ENCODE data around the gene PBX3. TPM values are rescaled to one million over a fixed set of nuclear protein-coding genes. Genes with fewer than 3 reads are reported as not detected.

Gene PBX3
- total and polyA plus RNA-seq, 2 donors (not counting 1 experiment from before 2014, with no cell fraction given) = 35.8 to 51.8 TPM

DNA sequence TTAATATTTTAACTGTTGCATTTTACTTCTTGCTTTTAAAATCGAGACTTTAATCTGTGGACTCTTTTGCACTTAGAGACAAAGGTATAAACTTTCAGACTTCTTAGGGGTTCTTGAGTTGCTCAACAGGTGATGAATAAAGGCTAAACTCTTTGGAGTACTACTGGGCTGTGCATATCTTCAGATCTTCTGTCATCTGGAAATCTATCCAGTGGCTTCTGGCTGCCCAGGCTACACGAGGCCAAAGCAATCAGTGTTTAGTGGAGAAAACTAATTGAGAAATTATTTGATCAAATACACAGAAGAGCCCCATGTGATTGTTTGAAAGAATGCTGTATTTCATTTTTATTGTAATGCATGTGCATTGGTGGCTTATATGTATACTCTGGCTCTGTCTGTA is 146.1 kb downstream of the PBX3 start:
- Histone ChIP-seq H3K27ac (ENCODE audit: insufficient read depth, low read length) (no peak overlapping the region), H3K27me3 (ENCODE audit: control insufficient read depth, insufficient read depth, low read length) (no peaks in the 10 kb centered on the region), H3K9ac (ENCODE audit: insufficient read depth, low read length) (no peak overlapping the region), H2AFZ (ENCODE audit: low read length) (no peak overlapping the region), H3K4me1 (ENCODE audit: control insufficient read depth, extremely low read depth, insufficient read depth, low read length) (peaks cover 2% of the 10 kb centered on the region), H3K4me3 (replicated peaks in 1 of 4; ENCODE audit: control extremely low read depth in 1 of 4, insufficient read depth in 1 of 4, low read depth in 3 of 4, low read length in 4 of 4) (no peak overlapping the region), H4K20me1 (ENCODE audit: control insufficient read depth, extremely low read depth, insufficient read depth, low read length) (no peaks in the 10 kb centered on the region), H3K36me3 (ENCODE audit: control insufficient read depth, insufficient read depth, low read length) (no peaks in the 10 kb centered on the region), H3K79me2 (ENCODE audit: control insufficient read depth, insufficient read depth, low read length) (peaks cover 42% of the 10 kb centered on the region), H3K9me3 (ENCODE audit: control insufficient read depth, insufficient read depth, low read depth, low read length) (no peaks in the 10 kb centered on the region), H3K4me2 (ENCODE audit: extremely low read depth, insufficient read depth, low read length) (no peak overlapping the region)
- no peak for DNase-seq (ENCODE audit: low read depth in 2 of 2)
- TF ChIP-seq, protein P1, sequence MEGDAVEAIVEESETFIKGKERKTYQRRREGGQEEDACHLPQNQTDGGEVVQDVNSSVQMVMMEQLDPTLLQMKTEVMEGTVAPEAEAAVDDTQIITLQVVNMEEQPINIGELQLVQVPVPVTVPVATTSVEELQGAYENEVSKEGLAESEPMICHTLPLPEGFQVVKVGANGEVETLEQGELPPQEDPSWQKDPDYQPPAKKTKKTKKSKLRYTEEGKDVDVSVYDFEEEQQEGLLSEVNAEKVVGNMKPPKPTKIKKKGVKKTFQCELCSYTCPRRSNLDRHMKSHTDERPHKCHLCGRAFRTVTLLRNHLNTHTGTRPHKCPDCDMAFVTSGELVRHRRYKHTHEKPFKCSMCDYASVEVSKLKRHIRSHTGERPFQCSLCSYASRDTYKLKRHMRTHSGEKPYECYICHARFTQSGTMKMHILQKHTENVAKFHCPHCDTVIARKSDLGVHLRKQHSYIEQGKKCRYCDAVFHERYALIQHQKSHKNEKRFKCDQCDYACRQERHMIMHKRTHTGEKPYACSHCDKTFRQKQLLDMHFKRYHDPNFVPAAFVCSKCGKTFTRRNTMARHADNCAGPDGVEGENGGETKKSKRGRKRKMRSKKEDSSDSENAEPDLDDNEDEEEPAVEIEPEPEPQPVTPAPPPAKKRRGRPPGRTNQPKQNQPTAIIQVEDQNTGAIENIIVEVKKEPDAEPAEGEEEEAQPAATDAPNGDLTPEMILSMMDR (conservative IDR thresholded peaks at IDR 0.05 in 1 of 2, IDR thresholded peaks at IDR 0.05 in 1 of 2; ENCODE audit: low read depth in 1 of 2, low read length in 2 of 2) = no peak
- no peak for TF ChIP-seq EZH2 (IDR thresholded peaks at IDR 0.05; ENCODE audit: low read length, missing control alignments)

DNA sequence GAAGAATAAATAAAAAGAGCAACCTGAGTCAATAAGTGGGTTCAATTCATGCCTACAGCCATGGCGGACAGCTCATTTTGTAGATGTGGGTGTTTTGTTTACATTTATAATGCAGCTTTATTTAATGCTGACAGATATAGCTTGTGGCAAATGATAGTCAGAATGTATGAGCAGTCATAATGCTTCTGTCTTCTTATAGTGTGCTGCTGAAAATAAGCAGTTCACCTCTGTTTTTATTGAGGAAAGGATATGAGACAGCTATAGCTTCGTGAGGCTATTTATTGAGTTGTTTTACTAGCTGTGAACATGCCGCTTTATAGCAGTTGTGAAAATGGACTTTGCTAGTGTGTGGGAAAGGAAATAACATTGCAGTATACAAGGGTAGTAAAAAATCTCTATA is 147.4 kb downstream of the PBX3 start:
- TF ChIP-seq EZH2 (IDR thresholded peaks at IDR 0.05; ENCODE audit: low read length, missing control alignments) = no peak
- TF ChIP-seq, protein P1 (conservative IDR thresholded peaks at IDR 0.05 in 1 of 2, IDR thresholded peaks at IDR 0.05 in 1 of 2; ENCODE audit: low read depth in 1 of 2, low read length in 2 of 2) = no peak
- peaks cover 37% of the 10 kb centered on the region for H3K79me2 ChIP-seq (ENCODE audit: control insufficient read depth, insufficient read depth, low read length)
- no peak overlapping the region for H2AFZ ChIP-seq (ENCODE audit: low read length)
- H3K27me3 ChIP-seq (ENCODE audit: control insufficient read depth, insufficient read depth, low read length) = no peaks in the 10 kb centered on the region
- no peaks in the 10 kb centered on the region for H3K36me3 ChIP-seq (ENCODE audit: control insufficient read depth, insufficient read depth, low read length)
- DNase-seq (ENCODE audit: low read depth in 2 of 2) = no peak
- no peak overlapping the region for H3K27ac ChIP-seq (ENCODE audit: insufficient read depth, low read length)
- no peaks in the 10 kb centered on the region for H4K20me1 ChIP-seq (ENCODE audit: control insufficient read depth, extremely low read depth, insufficient read depth, low read length)
- H3K4me1 ChIP-seq (ENCODE audit: control insufficient read depth, extremely low read depth, insufficient read depth, low read length) = no peaks in the 10 kb centered on the region
- no peaks in the 10 kb centered on the region for H3K9me3 ChIP-seq (ENCODE audit: control insufficient read depth, insufficient read depth, low read depth, low read length)
- H3K4me2 ChIP-seq (ENCODE audit: extremely low read depth, insufficient read depth, low read length) = no peak overlapping the region
- no peak overlapping the region for H3K4me3 ChIP-seq (replicated peaks in 1 of 4; ENCODE audit: control extremely low read depth in 1 of 4, insufficient read depth in 1 of 4, low read depth in 3 of 4, low read length in 4 of 4)
- H3K9ac ChIP-seq (ENCODE audit: insufficient read depth, low read length) = no peak overlapping the region

DNA sequence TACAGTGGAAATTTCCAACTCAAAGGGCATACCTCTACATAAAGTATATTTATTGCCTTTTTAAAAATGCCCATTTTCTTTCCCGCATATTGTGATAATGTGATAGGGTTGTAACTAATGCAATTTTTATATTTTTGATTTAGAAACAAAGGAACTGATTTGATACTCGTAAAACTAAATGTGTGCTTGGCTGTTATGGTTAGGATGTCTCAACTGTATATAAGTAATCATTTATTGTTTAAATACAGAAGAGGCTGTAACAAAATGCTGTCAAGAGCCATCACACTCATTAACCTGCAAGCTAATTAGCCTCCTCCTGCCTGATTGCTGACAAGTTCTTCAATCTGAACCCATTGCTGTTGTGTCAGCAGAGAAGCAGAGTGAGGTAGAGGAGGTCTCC is 149.2 kb downstream of the PBX3 start:
- Histone ChIP-seq H3K27me3 (ENCODE audit: control insufficient read depth, insufficient read depth, low read length) (no peaks in the 10 kb centered on the region), H3K27ac (ENCODE audit: insufficient read depth, low read length) (no peak overlapping the region), H3K9ac (ENCODE audit: insufficient read depth, low read length) (no peak overlapping the region), H3K9me3 (ENCODE audit: control insufficient read depth, insufficient read depth, low read depth, low read length) (no peaks in the 10 kb centered on the region), H3K4me3 (replicated peaks in 1 of 4; ENCODE audit: control extremely low read depth in 1 of 4, insufficient read depth in 1 of 4, low read depth in 3 of 4, low read length in 4 of 4) (no peak overlapping the region), H3K36me3 (ENCODE audit: control insufficient read depth, insufficient read depth, low read length) (no peaks in the 10 kb centered on the region), H3K4me2 (ENCODE audit: extremely low read depth, insufficient read depth, low read length) (no peak overlapping the region), H3K4me1 (ENCODE audit: control insufficient read depth, extremely low read depth, insufficient read depth, low read length) (no peaks in the 10 kb centered on the region), H2AFZ (ENCODE audit: low read length) (no peak overlapping the region), H4K20me1 (ENCODE audit: control insufficient read depth, extremely low read depth, insufficient read depth, low read length) (no peaks in the 10 kb centered on the region), H3K79me2 (ENCODE audit: control insufficient read depth, insufficient read depth, low read length) (peaks cover 29% of the 10 kb centered on the region)
- TF ChIP-seq, protein P1 (conservative IDR thresholded peaks at IDR 0.05 in 1 of 2, IDR thresholded peaks at IDR 0.05 in 1 of 2; ENCODE audit: low read depth in 1 of 2, low read length in 2 of 2) = no peak
- no peak for TF ChIP-seq EZH2 (IDR thresholded peaks at IDR 0.05; ENCODE audit: low read length, missing control alignments)
- DNase-seq (ENCODE audit: low read depth in 2 of 2) = no peak
